Measurements from ENCODE around the gene NPLOC4.

DNA sequence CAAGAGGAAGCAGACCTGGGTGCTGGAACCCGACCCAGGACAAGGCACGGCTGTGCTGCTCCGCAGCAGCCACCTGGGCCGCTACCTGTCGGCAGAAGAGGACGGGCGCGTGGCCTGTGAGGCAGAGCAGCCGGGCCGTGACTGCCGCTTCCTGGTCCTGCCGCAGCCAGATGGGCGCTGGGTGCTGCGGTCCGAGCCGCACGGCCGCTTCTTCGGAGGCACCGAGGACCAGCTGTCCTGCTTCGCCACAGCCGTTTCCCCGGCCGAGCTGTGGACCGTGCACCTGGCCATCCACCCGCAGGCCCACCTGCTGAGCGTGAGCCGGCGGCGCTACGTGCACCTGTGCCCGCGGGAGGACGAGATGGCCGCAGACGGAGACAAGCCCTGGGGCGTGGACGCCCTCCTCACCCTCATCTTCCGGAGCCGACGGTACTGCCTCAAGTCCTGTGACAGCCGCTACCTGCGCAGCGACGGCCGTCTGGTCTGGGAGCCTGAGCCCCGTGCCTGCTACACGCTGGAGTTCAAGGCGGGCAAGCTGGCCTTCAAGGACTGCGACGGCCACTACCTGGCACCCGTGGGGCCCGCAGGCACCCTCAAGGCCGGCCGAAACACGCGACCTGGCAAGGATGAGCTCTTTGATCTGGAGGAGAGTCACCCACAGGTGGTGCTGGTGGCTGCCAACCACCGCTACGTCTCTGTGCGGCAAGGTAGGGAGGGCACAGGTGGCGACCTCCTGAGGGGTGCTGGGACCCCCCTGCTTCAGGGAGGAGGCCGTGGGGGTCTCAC is 108.1 kb downstream of the NPLOC4 start:
- TF ChIP-seq CTCF (tag by site-specific recombination; IDR thresholded peaks at IDR 0.05) (no peak), RBAK (tag by site-specific recombination; IDR thresholded peaks at IDR 0.05) (no peak), ZSCAN23 (tag by site-specific recombination; IDR thresholded peaks at IDR 0.05) (no peak), ZNF558 (tag by site-specific recombination; IDR thresholded peaks at IDR 0.05) (no peak), ZNF777 (tag by site-specific recombination; IDR thresholded peaks at IDR 0.05; ENCODE audit: borderline replicate concordance) (no peak), ZNF776 (tag by site-specific recombination; IDR thresholded peaks at IDR 0.05; ENCODE audit: borderline replicate concordance) (no peak)
- TF ChIP-seq, protein P1, sequence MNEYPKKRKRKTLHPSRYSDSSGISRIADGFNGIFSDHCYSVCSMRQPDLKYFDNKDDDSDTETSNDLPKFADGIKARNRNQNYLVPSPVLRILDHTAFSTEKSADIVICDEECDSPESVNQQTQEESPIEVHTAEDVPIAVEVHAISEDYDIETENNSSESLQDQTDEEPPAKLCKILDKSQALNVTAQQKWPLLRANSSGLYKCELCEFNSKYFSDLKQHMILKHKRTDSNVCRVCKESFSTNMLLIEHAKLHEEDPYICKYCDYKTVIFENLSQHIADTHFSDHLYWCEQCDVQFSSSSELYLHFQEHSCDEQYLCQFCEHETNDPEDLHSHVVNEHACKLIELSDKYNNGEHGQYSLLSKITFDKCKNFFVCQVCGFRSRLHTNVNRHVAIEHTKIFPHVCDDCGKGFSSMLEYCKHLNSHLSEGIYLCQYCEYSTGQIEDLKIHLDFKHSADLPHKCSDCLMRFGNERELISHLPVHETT (tag by site-specific recombination; IDR thresholded peaks at IDR 0.05): no peak

Data from HEK293 (cell line).